ENCODE data around the gene FAM13A.
"Not testable (repeated sequence)": the region's sequence is repeated elsewhere in the genome, so short reads cannot be mapped to it uniquely, and the experiment has no call there.

- TF ChIP-seq CTCF, POLR2AphosphoS5, POLR2A (IDR thresholded peaks at IDR 0.05): not testable (repeated sequence)
Observed at GRCh38 chr4:88913181-88913580, 143.8 kb downstream of the FAM13A start.

Data from prostate gland (tissue), 2 donors.